CD4-positive, alpha-beta T cell treated with Interferon gamma for 1 hour (primary cell): ENCODE data around the gene STPG3.
"Not testable (repeated sequence)": the region's sequence is repeated elsewhere in the genome, so short reads cannot be mapped to it uniquely, and the experiment has no call there.

Source experiments
- DNase-seq: peaks from one replicate; pipeline ENCODE4 v3.0.0-alpha.2; 2020

The STPG3 gene

GRCh38 chr9:137234055-137234697, 16.9 kb upstream of the STPG3 start:
- no peak for DNase-seq

- no peak for DNase-seq
These were observed 16.2 kb upstream of the STPG3 start for GRCh38 chr9:137234758-137235423.

- no peak for DNase-seq
These were observed 15.5 kb upstream of the STPG3 start for GRCh38 chr9:137235424-137236237.

- peak; percentile 88 for DNase-seq
These were observed 14.7 kb upstream of the STPG3 start for GRCh38 chr9:137236238-137236935.

GRCh38 chr9:137236936-137237421, 14.1 kb upstream of the STPG3 start:
- no peak for DNase-seq

GRCh38 chr9:137237759-137238726, 13.0 kb upstream of the STPG3 start:
- DNase-seq: no peak

- DNase-seq: not testable (repeated sequence)
These were observed 11.4 kb upstream of the STPG3 start for GRCh38 chr9:137239541-137240200.

GRCh38 chr9:137240318-137240840, 10.7 kb upstream of the STPG3 start:
- DNase-seq: peak; percentile 67

- peak; percentile 100 for DNase-seq
These were observed 10.1 kb upstream of the STPG3 start, which contains the start of gene TUBB4B for GRCh38 chr9:137240841-137241489. TUBB4B (plus strand) TSS chr9:137241287; CDS start chr9:137241361, 74 bp downstream.

- DNase-seq: peak; percentile 59
These were observed 9.4 kb upstream of the STPG3 start for GRCh38 chr9:137241490-137242268.

GRCh38 chr9:137242269-137243203, 8.6 kb upstream of the STPG3 start:
- no peak for DNase-seq

GRCh38 chr9:137243266-137243625, 7.8 kb upstream of the STPG3 start:
- DNase-seq: not testable (repeated sequence)

- DNase-seq: no peak
These were observed 7.2 kb upstream of the STPG3 start for GRCh38 chr9:137243626-137244485.

- DNase-seq: no peak
These were observed 6.3 kb upstream of the STPG3 start for GRCh38 chr9:137244486-137245449.

GRCh38 chr9:137245450-137246421, 5.3 kb upstream of the STPG3 start:
- DNase-seq: no peak
